Measurements from ENCODE around the gene NIPAL3. TPM values are rescaled to one million over a fixed set of nuclear protein-coding genes. Genes with fewer than 3 reads are reported as not detected.
"Not testable (repeated sequence)": the region's sequence is repeated elsewhere in the genome, so short reads cannot be mapped to it uniquely, and the experiment has no call there.

Gene NIPAL3
- total RNA-seq, 1 donor from 2014 or later: 12.0 TPM

GRCh38 chr1:24490101-24490781 lies 74.6 kb downstream of the NIPAL3 start:
- DNase-seq: no peak

GRCh38 chr1:24491577-24492360 lies 76.2 kb downstream of the NIPAL3 start:
- no peak for DNase-seq

GRCh38 chr1:24492935-24493334 lies 77.3 kb downstream of the NIPAL3 start:
- not testable (repeated sequence) for DNase-seq

GRCh38 chr1:24493785-24494184 lies 78.2 kb downstream of the NIPAL3 start:
- DNase-seq: no peak

- DNase-seq: no peak
These were observed 83.0 kb downstream of the NIPAL3 start for GRCh38 chr1:24498589-24498988.

GRCh38 chr1:24500448-24501048 lies 84.9 kb downstream of the NIPAL3 start:
- no peak for DNase-seq

- no peak for DNase-seq
These were observed 85.9 kb downstream of the NIPAL3 start for GRCh38 chr1:24501371-24502064.

- DNase-seq: no peak
These were observed 86.6 kb downstream of the NIPAL3 start for GRCh38 chr1:24502065-24502708.

- peak; percentile 80 for DNase-seq
These were observed 87.1 kb downstream of the NIPAL3 start, which contains the start of gene RCAN3 for GRCh38 chr1:24502709-24503058. Gene RCAN3 (plus strand): TSS chr1:24502836. CDS start chr1:24514373, 11,537 bp downstream.

GRCh38 chr1:24503059-24503751 lies 87.6 kb downstream of the NIPAL3 start:
- no peak for DNase-seq

GRCh38 chr1:24503870-24504523 lies 88.4 kb downstream of the NIPAL3 start:
- DNase-seq: no peak

GRCh38 chr1:24504560-24504959 lies 89.0 kb downstream of the NIPAL3 start:
- DNase-seq: no peak

GRCh38 chr1:24505816-24506215 lies 90.2 kb downstream of the NIPAL3 start:
- DNase-seq: no peak

GRCh38 chr1:24506691-24507381 lies 91.2 kb downstream of the NIPAL3 start:
- no peak for DNase-seq

- DNase-seq: no peak
These were observed 91.8 kb downstream of the NIPAL3 start for GRCh38 chr1:24507405-24507804.

GRCh38 chr1:24508911-24509310 lies 93.3 kb downstream of the NIPAL3 start:
- DNase-seq: no peak

- DNase-seq: no peak
These were observed 98.1 kb downstream of the NIPAL3 start for GRCh38 chr1:24513706-24514105.

- DNase-seq: no peak
These were observed 99.3 kb downstream of the NIPAL3 start for GRCh38 chr1:24514946-24515345.

GRCh38 chr1:24515671-24516209 lies 100.1 kb downstream of the NIPAL3 start:
- DNase-seq: not testable (repeated sequence)

- DNase-seq: no peak
These were observed 100.9 kb downstream of the NIPAL3 start for GRCh38 chr1:24516506-24516905.

Measured in skin of body (tissue), 2 donors.